Kidney epithelial cell (primary cell): ENCODE data around the gene TENM4. TPM values are rescaled to one million over a fixed set of nuclear protein-coding genes. Genes with fewer than 3 reads are reported as not detected.
"Not testable (repeated sequence)": the region's sequence is repeated elsewhere in the genome, so short reads cannot be mapped to it uniquely, and the experiment has no call there.

ENCODE experiments used
- DNase-seq: peaks from one replicate; pipeline ENCODE4 v3.0.0-alpha.2; 2010; ENCODE audit warnings: low read depth
- H3K27me3 ChIP-seq: 2 replicates; pipeline ENCODE4 v1.6.0; 2011; ENCODE audit warnings: low read length; ENCODE audit not compliant: control insufficient read depth, insufficient read depth
- H3K36me3 ChIP-seq: 2 replicates; pipeline ENCODE4 v1.5.1; 2011; ENCODE audit warnings: low read length; ENCODE audit not compliant: control insufficient read depth, insufficient read depth
- H3K4me3 ChIP-seq: 2 replicates; pipeline ENCODE4 v1.5.1; 2011; ENCODE audit warnings: low read depth, mild to moderate bottlenecking, control low read depth, low read length
- total RNA-seq: library from RNA; depleted of rRNA; stranded (reverse); fragments of >200 nt; gene quantifications from 2 replicates; pipeline ENCODE4 v1.2.3, GENCODE V29; 2015
- TF ChIP-seq, protein P1 (sequence below): IDR thresholded peaks from 2 replicates; pipeline ENCODE4 v1.5.1; 2011; ENCODE audit warnings: mild to moderate bottlenecking, moderate library complexity, low read length, control low read depth, inconsistent platforms; ENCODE audit not compliant: insufficient read depth, poor library complexity, severe bottlenecking

Gene TENM4
- total RNA-seq, 1 donor from 2014 or later, result 35.3 TPM

GRCh38 chr11:79198898-79199250 is 242.0 kb downstream of the TENM4 start:
- Histone ChIP-seq H3K36me3 (no peaks in the 10 kb centered on the region), H3K27me3 (no peaks in the 10 kb centered on the region), H3K4me3 (no peak overlapping the region)
- TF ChIP-seq, protein P1, sequence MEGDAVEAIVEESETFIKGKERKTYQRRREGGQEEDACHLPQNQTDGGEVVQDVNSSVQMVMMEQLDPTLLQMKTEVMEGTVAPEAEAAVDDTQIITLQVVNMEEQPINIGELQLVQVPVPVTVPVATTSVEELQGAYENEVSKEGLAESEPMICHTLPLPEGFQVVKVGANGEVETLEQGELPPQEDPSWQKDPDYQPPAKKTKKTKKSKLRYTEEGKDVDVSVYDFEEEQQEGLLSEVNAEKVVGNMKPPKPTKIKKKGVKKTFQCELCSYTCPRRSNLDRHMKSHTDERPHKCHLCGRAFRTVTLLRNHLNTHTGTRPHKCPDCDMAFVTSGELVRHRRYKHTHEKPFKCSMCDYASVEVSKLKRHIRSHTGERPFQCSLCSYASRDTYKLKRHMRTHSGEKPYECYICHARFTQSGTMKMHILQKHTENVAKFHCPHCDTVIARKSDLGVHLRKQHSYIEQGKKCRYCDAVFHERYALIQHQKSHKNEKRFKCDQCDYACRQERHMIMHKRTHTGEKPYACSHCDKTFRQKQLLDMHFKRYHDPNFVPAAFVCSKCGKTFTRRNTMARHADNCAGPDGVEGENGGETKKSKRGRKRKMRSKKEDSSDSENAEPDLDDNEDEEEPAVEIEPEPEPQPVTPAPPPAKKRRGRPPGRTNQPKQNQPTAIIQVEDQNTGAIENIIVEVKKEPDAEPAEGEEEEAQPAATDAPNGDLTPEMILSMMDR, result no peak
- DNase-seq, result no peak

GRCh38 chr11:79198203-79198897 is 242.5 kb downstream of the TENM4 start:
- TF ChIP-seq, protein P1, result no peak

DNA sequence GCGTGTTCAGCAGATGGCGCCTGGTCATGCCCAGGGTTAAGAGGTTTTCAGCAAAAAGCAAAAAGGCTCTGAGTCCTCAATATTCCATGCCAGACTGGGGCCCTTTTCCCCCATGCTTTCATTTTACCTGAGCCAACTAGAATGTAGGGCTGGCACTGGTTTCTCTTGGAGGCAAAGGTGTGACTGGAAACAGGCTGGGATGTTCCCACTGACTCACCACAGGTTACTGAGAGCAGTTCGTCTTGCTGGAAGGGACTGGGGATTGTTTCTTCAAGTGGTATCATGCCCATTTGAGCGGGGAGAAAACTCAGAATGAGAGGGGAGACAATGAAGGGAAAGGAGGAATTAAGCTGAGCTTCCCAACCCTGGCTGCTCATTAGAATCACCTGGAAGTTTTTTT is 243.9 kb downstream of the TENM4 start:
- H3K27me3 ChIP-seq, result no peaks in the 10 kb centered on the region
- no peaks in the 10 kb centered on the region for H3K36me3 ChIP-seq
- no peak overlapping the region for H3K4me3 ChIP-seq
- TF ChIP-seq, protein P1, result no peak
- no peak for DNase-seq

More at GRCh38 chr11:79198203-79198897, 242.5 kb downstream of the TENM4 start:
- Histone ChIP-seq H3K36me3 (no peaks in the 10 kb centered on the region), H3K27me3 (no peaks in the 10 kb centered on the region), H3K4me3 (no peak overlapping the region)
- no peak for DNase-seq

DNA sequence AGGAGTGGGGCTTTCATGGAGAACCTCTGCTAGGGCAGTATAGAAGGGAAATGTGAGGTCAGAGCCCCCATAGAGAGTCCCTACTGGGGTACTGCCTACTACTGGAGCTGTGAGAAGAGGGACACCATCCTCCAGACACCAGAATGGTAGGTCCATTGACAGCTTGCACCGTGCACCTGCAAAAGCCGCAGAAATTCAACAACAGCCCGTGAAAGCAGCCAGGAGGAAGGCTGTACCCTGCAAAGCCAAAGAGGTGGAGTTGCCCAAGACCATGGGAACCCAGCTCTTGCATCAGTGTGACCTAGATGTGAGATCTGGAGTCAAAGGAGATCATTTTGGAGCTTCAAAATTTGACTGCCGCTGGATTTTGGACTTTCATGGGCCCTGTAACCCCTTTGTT is 245.6 kb downstream of the TENM4 start:
- Histone ChIP-seq H3K4me3 (no peak overlapping the region), H3K36me3 (no peaks in the 10 kb centered on the region), H3K27me3 (no peaks in the 10 kb centered on the region)
- no peak for DNase-seq
- TF ChIP-seq, protein P1, result no peak

GRCh38 chr11:79193663-79194310 is 247.0 kb downstream of the TENM4 start:
- Histone ChIP-seq H3K4me3 (no peak overlapping the region), H3K36me3 (no peaks in the 10 kb centered on the region), H3K27me3 (no peaks in the 10 kb centered on the region)
- DNase-seq, result no peak
- TF ChIP-seq, protein P1, result no peak

DNA sequence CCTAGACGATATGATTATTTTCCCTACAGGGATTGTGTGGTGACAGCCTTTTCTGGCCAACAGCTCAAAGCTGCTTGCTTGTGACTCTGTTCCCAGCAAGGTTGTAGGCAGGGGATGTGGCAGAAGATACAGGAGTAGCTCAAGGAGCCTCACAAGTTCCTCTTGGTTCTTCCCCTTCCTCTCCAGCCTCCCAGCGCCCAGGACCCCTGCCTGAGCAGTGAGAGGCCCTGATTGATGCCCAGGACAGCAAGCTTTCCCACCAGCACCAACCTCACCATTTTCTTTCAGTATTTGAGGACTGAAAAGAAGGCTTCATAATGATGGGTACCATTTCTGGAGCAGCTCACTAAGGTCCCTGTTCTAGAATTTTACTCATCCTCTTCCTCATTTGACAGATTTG is 248.0 kb downstream of the TENM4 start:
- TF ChIP-seq, protein P1, result no peak
- no peaks in the 10 kb centered on the region for H3K27me3 ChIP-seq
- no peak for DNase-seq
- no peak overlapping the region for H3K4me3 ChIP-seq
- H3K36me3 ChIP-seq, result no peaks in the 10 kb centered on the region

DNA sequence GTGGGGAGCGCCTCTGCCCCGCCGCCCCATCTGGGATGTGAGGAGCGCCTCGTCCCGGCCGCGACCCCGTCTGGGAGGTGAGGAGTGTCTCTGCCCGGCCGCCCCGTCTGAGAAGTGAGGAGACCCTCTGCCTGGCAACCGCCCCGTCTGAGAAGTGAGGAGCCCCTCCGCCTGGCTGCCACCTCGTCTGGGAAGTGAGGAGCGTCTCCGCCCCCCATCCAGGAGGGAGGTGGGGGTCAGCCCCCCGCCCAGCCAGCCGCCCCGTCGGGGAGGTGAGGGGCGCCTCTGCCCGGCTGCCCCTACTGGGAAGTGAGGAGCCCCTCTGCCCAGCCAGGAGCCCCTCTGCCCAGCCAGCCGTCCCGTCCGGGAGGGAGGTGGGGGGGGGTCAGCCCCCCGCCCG is 249.1 kb downstream of the TENM4 start:
- H3K27me3 ChIP-seq, DNase-seq: not testable (repeated sequence)

DNA sequence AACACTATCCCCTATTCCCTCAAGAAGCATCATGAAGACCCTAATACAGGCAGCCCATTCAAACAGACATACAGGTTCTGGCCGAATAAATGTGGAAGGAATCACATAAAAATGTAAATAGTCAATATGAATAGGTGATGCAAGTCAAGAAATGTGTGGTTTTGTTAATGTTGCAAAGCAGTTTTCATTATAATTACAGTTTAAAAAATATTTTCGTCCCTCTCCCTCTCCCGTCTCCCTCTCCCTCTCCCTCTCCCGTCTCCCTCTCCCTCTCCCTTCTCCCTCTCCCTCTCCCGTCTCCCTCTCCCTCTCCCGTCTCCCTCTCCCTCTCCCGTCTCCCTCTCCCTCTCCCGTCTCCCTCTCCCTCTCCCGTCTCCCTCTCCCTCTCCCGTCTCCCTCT is 250.3 kb downstream of the TENM4 start:
- H3K4me3 ChIP-seq, H3K36me3 ChIP-seq, H3K27me3 ChIP-seq, DNase-seq: not testable (repeated sequence)

More for the DNA sequence above, 249.1 kb downstream of the TENM4 start:
- H3K36me3 ChIP-seq, H3K4me3 ChIP-seq: not testable (repeated sequence)
